ENCODE measurements around the gene STRIP1. TPM values are rescaled to one million over a fixed set of nuclear protein-coding genes. Genes with fewer than 3 reads are reported as not detected.

Gene STRIP1
- total RNA-seq (ENCODE audit: low replicate concordance), result 46.7 and 69.2 TPM in 2 replicates
- long read RNA-seq, transcript STRIP1-201 (21 exons, 3,265 nt), result major isoform, 13 of 38 reads
- long read RNA-seq, partial matches to known transcripts, result 17 of 38 reads
- long read RNA-seq, other reads (novel, unspliced or antisense), result 8 of 38 reads

- peak within 1 kb of the TSS; percentile 93 for H3K27ac Mint-ChIP-seq
- H3K4me3 Mint-ChIP-seq, result peak within 1 kb of the TSS; percentile 98
- peaks cover 26% of the 10 kb centered on the region for H3K4me1 Mint-ChIP-seq (ENCODE audit: unreplicated experiment)
Measured at GRCh38 chr1:110034451-110035235, at the start of gene STRIP1. STRIP1 (plus strand) TSS chr1:110034624; CDS start chr1:110034638, 14 bp downstream.

GRCh38 chr1:109985247-109986053 is 49.0 kb upstream of the STRIP1 start:
- no peak for TF ChIP-seq CTCF (conservative IDR thresholded peaks at IDR 0.05)
- H3K36me3 Mint-ChIP-seq, result peaks cover 19% of the 10 kb centered on the region
- H3K4me1 Mint-ChIP-seq (ENCODE audit: unreplicated experiment), result peaks cover 43% of the 10 kb centered on the region
- DNase-seq (ENCODE audit: extremely low spot score, unreplicated experiment), result no peak
- H3K27me3 Mint-ChIP-seq, result no peaks in the 10 kb centered on the region
- H3K9me3 Mint-ChIP-seq, result no peaks in the 10 kb centered on the region
- peak overlapping the region; percentile 100 for H3K27ac Mint-ChIP-seq
- H3K4me3 Mint-ChIP-seq, result peak overlapping the region; percentile 98

More at GRCh38 chr1:110034451-110035235, at the start of gene STRIP1:
- Mint-ChIP-seq H3K9me3 (no peaks in the 10 kb centered on the region), H3K27me3 (no peaks in the 10 kb centered on the region), H3K36me3 (peaks cover 18% of the 10 kb centered on the region)
- peak; percentile 91 for DNase-seq (ENCODE audit: extremely low spot score, unreplicated experiment)
- TF ChIP-seq CTCF (conservative IDR thresholded peaks at IDR 0.05), result no peak

GRCh38 chr1:109986054-109986444 is 48.4 kb upstream of the STRIP1 start:
- Mint-ChIP-seq H3K9me3 (no peaks in the 10 kb centered on the region), H3K27me3 (no peaks in the 10 kb centered on the region), H3K4me3 (peak overlapping the region; percentile 98), H3K36me3 (peaks cover 23% of the 10 kb centered on the region), H3K4me1 (ENCODE audit: unreplicated experiment) (peaks cover 45% of the 10 kb centered on the region), H3K27ac (peak overlapping the region; percentile 100)
- no peak for TF ChIP-seq CTCF (conservative IDR thresholded peaks at IDR 0.05)
- DNase-seq (ENCODE audit: extremely low spot score, unreplicated experiment), result no peak

- Mint-ChIP-seq H3K27ac (peak overlapping the region; percentile 33), H3K27me3 (no peaks in the 10 kb centered on the region), H3K9me3 (no peaks in the 10 kb centered on the region), H3K36me3 (peaks cover 30% of the 10 kb centered on the region), H3K4me3 (peak overlapping the region; percentile 34), H3K4me1 (ENCODE audit: unreplicated experiment) (peaks cover 53% of the 10 kb centered on the region)
- no peak for TF ChIP-seq CTCF (conservative IDR thresholded peaks at IDR 0.05)
- DNase-seq (ENCODE audit: extremely low spot score, unreplicated experiment), result no peak
Measured at GRCh38 chr1:109988349-109988914, 46.0 kb upstream of the STRIP1 start.

GRCh38 chr1:109989506-109990301 is 44.7 kb upstream of the STRIP1 start:
- H3K4me3 Mint-ChIP-seq, result no peak overlapping the region
- peaks cover 61% of the 10 kb centered on the region for H3K4me1 Mint-ChIP-seq (ENCODE audit: unreplicated experiment)
- H3K36me3 Mint-ChIP-seq, result peaks cover 31% of the 10 kb centered on the region
- H3K27ac Mint-ChIP-seq, result no peak overlapping the region
- TF ChIP-seq CTCF (conservative IDR thresholded peaks at IDR 0.05), result no peak
- H3K9me3 Mint-ChIP-seq, result no peaks in the 10 kb centered on the region
- no peaks in the 10 kb centered on the region for H3K27me3 Mint-ChIP-seq
- no peak for DNase-seq (ENCODE audit: extremely low spot score, unreplicated experiment)
